ENCODE measurements around the gene GOLT1A.

GOLT1A gene

GRCh38 chr1:204213668-204214662 lies at the start of gene GOLT1A:
Gene GOLT1A (minus strand): TSS chr1:204213988. CDS start chr1:204213906, 82 bp downstream.
- peak; percentile 26 to 51 for DNase-seq

- no peak for DNase-seq
Measured at GRCh38 chr1:204263254-204263910, 49.6 kb upstream of the GOLT1A start.

- no peak for DNase-seq
Measured at GRCh38 chr1:204262506-204263253, 48.9 kb upstream of the GOLT1A start.

- no peak for DNase-seq
Measured at GRCh38 chr1:204261746-204262505, 48.1 kb upstream of the GOLT1A start.

DNA sequence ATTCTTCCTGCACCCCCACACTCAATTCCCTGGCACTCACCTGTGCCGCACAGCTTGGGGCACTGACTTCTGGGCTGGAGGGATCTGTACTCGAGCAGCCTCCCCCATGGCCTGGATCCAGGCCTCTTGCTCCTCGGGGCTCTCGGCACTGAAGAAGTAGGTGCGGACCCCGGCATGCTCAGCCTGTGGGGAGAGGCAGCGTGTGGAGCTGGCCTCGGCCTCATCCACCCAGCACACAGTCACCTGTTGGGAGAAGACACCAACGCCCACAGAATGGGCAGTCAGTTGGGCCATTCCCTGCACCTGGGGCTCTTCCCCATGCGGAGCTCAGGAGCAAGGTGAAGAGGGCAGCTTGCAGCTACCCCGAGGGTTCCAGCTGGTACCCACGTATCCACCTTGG lies 47.5 kb upstream of the GOLT1A start:
- no peak for DNase-seq

DNA sequence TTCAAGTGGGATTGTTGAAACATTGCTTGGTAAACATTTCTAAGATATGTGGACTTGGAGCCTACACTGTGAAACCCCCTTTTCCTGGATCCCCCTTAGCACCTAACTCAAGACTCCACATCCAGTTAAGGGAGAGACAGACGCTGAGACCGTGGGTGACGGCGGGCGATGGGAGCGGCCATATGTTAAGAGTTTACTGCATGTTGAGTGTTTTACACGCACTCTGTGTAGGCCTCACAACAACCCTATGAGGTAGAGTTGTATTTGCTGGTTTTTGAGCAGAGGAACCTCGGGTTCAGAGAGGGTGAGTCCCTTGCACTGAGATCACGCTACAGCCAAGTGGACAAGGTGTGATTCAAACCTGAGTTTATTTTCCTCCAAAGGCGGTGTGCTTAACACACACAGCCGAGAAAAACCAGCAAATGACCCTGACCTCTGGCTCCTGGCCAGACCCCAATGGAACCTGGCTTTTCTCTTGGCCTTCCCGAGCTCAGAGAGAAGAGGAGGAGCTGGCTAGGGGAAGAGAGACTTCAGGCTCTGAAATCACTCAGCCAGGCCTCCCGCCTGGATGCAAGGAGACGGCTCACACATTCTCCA lies 46.9 kb upstream of the GOLT1A start:
- DNase-seq, result no peak

GRCh38 chr1:204259782-204260181 lies 46.0 kb upstream of the GOLT1A start:
- no peak for DNase-seq

DNA sequence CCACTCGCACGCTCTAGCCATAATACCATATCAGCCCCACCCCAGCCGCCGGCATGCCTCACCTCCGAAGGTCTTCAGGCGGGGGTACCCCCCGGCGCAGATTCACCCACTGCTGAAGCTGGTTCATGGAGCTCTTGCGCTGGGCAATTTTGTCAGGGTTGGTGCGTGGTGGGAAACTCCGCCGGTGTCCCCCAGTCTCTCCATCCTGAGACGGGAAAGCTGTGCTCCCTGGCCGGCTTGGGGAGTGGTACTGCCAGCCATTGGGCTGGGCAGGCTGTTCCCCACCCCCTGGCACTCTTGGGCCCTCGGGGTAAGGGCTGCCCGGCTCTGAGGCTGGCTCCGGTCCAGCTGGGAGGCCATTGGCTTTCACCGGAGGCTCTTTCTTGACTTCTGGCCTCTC lies 45.4 kb upstream of the GOLT1A start:
- DNase-seq, result no peak

GRCh38 chr1:204258213-204259115 lies 44.7 kb upstream of the GOLT1A start:
- peak in 1 of 2 experiments; percentile 19 for DNase-seq

DNA sequence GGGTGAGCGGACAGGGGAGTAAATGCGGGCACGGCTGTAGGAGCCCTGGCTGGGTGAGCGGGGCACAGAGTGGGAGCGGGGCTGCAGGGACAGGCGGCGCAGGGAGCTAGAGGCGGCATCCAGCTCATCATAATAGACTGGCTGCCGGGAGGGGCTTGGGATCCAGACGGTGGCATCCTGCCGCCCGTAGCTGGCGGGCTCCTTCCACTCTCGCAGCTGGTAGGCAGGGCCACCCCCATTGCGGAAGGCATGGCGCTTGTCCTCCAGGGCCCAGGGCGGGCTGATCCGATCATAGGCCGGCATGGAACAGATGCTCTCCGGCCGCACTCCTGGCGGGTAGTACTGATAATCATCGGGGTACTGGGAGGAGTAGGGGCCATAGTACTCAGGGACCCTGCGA lies 43.7 kb upstream of the GOLT1A start:
- no peak for DNase-seq

DNA sequence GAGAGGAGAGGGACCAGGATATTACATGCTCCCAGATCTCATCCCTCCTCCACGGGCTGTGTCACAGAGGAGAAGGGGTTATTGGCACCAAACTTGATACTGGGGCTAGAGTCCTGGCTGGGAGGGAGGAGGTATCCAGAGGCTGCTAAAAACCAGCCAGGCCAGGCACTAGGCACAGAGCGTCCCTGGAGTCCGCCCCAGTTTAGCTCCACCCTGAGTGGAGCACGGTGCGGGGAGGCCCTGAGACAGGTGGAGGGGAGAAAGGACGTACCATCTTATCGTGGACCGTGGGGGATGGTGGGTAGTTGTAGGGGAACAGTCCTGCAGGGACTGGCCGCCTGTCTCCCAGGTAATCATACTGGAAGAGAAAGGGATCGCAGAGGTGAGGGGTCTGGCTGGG lies 42.7 kb upstream of the GOLT1A start:
- DNase-seq, result no peak

GRCh38 chr1:204255966-204256365 lies 42.2 kb upstream of the GOLT1A start:
- DNase-seq, result no peak

DNA sequence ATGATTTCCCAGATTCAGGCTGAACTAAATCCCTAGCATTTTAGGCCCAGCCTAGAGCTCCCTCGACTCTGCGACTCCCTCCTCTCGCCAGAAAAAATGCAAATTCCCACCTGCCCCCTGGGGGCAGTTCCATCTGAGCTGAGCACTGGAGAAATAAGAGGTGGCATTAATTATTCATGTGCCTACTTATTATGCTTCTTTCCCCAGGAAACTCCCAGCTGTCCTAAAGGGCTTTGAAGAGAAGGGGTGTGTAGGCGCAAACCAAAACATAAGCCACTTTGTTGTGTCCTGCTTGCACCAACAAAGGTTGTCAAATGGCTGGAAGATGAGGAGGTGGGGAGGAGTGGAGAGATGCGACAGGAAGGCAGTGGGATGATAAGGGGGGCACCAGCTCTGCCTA lies 41.4 kb upstream of the GOLT1A start:
- no peak for DNase-seq

DNA sequence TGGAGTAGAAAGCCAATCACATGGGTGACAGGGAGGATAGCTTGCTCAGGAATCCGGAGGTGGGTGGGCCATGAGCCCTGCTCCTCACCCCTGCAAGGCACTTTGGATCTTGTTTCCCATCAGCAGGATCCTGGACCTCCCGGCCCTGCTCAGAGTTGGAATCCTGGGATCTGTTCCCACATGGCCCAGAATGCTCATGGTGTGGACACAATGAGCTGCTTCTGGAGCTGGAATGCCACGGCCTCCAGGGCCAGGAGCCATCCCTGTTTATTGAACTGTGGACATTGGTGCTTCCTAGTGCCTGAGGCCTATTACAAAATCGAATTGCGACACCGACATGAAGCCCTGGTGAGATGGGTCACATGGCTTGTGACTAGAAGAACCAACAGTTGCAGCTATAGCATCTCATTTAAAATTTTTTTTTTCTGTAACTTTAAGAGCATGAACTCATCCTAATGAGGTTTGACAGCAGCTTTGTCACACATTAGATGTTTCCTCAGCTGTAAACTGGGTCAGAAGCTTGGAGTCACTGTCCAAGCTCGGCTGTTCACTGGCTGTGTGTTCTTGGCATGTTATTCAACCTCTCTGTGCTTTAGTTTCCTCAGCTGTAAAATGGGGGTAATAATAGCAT lies 40.4 kb upstream of the GOLT1A start:
- DNase-seq, result no peak

DNA sequence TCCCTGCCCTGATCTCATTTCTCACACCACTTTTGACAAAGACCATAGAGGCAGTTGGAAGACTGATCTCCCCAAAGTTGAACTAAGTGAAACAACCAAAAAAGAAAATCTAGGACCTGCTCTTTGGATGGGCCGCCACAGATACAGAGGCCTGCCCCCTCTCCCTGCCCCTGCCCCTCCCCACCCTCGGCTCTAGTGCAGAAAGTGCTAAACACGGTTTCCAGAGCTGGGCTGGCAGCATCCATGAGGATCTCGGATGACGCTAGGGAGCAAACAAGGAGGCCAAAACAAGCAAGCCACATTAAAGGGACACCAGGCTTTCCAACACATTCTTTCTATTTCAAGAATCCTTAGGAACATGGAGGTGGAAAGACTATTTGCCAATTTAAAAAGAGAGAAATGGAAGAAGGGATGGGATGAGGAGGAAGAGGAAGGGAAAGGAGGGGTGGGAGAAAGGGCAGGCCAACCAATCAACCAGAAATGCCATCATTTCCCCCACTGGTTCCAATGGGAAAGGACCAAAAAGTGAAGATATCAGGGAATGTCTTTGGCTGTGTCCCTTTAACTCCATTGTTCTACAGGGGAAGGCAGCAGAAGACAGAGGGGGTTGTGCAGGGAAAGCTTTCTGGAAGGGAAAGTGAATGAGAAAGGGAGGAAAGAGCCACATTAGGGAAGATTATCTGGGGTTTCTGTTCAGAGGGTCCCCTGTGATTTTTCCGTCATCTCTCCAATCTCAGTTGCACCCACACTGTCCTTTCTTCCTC lies 38.3 kb upstream of the GOLT1A start:
- no peak for DNase-seq

DNA sequence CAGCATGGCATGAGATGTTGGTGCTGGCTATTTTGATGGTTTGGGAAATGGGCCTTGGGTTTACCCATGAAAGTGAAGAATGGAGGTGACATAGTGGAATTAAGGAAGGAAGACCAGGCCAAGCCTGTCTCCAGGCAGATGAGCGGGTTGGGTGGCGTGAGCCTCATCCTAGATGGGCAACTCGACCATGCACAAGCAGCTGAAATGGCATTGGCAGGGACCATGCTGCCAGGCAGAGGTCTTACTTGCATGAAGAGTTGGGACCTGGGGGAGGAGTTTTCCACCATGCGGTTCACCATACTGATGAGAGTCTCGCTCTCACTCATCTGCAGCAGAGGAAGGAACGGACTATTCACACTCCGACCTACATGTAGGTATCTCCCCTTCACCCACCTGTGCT lies 37.5 kb upstream of the GOLT1A start:
- DNase-seq, result no peak

DNA sequence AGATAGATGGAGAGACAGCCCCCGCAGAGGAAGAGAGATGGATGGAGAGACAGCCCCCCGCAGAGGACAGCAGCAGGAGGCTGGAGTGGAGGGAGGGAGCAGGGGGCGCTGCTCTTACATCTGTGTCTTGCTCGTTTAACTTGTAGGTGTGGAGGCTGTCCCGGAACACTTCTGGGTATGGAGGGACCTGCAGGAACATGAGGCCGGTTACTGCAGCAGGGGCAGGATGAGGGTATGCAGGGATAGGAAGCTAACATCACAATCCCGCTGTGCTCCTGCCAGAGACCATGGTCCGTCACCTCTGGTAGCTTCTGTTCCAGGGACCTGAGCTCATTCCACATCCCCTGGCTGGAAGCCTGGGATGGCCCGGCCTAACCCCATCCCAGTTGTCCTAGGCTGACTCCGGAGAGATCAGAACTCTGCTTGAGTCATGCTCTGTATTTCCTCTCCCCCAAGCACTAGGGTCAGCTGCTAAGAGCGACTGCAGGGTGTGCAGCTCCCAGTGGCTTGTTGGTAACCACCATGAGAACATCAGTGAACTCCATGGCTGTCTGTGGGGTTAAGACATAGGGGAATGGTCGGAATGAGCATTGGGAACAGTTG lies 36.7 kb upstream of the GOLT1A start:
- no peak for DNase-seq

DNA sequence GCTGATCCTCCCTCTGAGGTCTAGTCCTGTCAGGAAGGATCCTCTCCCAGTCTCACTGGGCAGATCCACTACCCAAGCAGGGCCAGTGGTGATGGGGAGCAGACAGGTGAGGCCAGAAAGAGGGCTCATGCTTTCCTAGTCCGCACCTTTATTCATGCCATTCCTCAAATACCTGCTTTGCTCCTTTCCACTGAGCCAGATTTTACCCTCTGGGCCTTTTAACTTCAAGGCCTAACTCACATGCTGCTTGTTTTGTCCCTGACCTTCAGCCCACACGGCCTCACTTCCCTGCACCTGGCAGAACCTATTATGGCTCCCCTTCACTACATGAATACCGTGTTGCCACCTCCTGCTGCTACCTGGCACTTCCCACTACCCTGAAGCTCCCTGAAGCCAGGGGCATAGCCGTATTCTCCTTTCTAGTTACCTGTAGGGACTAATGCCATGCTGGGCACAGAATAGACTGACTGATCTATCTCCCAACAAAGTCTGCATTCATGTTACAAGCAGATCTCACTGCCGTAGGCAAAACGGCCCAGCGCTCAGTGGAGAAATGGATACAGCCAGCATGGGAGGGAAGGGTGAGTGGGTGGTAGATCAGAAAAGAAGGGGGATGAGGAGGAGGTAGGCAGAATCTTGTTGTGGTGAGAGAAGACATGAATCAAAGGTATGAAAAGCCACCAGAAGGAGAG lies 36.1 kb upstream of the GOLT1A start:
- no peak for DNase-seq

DNA sequence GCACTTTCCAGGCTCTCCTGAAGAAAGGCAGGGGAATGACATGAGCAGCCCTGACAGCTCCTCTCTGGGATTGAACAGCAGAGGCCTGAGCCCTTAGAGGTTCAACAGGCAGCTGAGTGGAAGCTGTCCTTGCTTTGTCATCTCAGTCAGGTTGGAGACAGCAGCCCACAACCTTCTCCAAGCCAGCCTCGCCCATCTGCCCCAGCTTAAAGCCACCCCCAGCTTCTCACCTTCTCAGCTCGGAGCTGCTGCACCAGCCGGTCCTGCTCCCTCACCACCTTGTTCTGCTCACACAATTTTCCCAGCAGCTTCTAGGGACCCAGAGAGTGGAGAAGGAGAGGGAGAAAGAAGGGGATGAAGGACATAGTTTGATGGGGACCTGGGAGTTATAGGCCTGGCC lies 35.2 kb upstream of the GOLT1A start:
- no peak for DNase-seq
